EL (cell line): ENCODE measurements around the gene CRYBB3.

Experiments used
- DNase-seq: peaks from one replicate; pipeline ENCODE4 v3.0.0-alpha.2; 2016

Gene CRYBB3

GRCh38 chr22:25199731-25200520, at the start of gene CRYBB3:
CRYBB3 (plus strand) TSS chr22:25199858; CDS start chr22:25201397, 1,539 bp downstream.
- no peak for DNase-seq

- peak; percentile 6 for DNase-seq
These were observed 45.5 kb upstream of the CRYBB3 start for GRCh38 chr22:25153961-25154666.

- no peak for DNase-seq
These were observed 45.0 kb upstream of the CRYBB3 start for GRCh38 chr22:25154667-25154999.

- no peak for DNase-seq
These were observed 42.9 kb upstream of the CRYBB3 start for GRCh38 chr22:25156736-25157135.

- DNase-seq: peak; percentile 10
These were observed 40.6 kb upstream of the CRYBB3 start for GRCh38 chr22:25159028-25159427.

GRCh38 chr22:25160120-25160996, 39.3 kb upstream of the CRYBB3 start:
- no peak for DNase-seq

- no peak for DNase-seq
These were observed 38.4 kb upstream of the CRYBB3 start for GRCh38 chr22:25161017-25161915.

- no peak for DNase-seq
These were observed 37.6 kb upstream of the CRYBB3 start for GRCh38 chr22:25161916-25162530.

- DNase-seq: no peak
These were observed 37.1 kb upstream of the CRYBB3 start for GRCh38 chr22:25162561-25162960.

GRCh38 chr22:25165785-25166184, 33.9 kb upstream of the CRYBB3 start:
- no peak for DNase-seq

GRCh38 chr22:25166266-25167040, 33.2 kb upstream of the CRYBB3 start:
- no peak for DNase-seq

GRCh38 chr22:25167082-25167481, 32.6 kb upstream of the CRYBB3 start:
- DNase-seq: peak; percentile 8

GRCh38 chr22:25167834-25168601, 31.6 kb upstream of the CRYBB3 start:
- DNase-seq: no peak

- no peak for DNase-seq
These were observed 30.2 kb upstream of the CRYBB3 start for GRCh38 chr22:25169278-25170031.

GRCh38 chr22:25170426-25170980, 29.2 kb upstream of the CRYBB3 start:
- DNase-seq: no peak

GRCh38 chr22:25172153-25172552, 27.5 kb upstream of the CRYBB3 start:
- no peak for DNase-seq

GRCh38 chr22:25174156-25174887, 25.3 kb upstream of the CRYBB3 start:
- DNase-seq: no peak

- no peak for DNase-seq
These were observed 24.7 kb upstream of the CRYBB3 start for GRCh38 chr22:25174888-25175411.
